ENCODE results near the gene NUFIP2.
A peak's percentile ranks its signal among the peaks of the same experiment; 100 is the strongest.
"Not testable (repeated sequence)": the region's sequence is repeated elsewhere in the genome, so short reads cannot be mapped to it uniquely, and the experiment has no call there.

Gene NUFIP2, protein sequence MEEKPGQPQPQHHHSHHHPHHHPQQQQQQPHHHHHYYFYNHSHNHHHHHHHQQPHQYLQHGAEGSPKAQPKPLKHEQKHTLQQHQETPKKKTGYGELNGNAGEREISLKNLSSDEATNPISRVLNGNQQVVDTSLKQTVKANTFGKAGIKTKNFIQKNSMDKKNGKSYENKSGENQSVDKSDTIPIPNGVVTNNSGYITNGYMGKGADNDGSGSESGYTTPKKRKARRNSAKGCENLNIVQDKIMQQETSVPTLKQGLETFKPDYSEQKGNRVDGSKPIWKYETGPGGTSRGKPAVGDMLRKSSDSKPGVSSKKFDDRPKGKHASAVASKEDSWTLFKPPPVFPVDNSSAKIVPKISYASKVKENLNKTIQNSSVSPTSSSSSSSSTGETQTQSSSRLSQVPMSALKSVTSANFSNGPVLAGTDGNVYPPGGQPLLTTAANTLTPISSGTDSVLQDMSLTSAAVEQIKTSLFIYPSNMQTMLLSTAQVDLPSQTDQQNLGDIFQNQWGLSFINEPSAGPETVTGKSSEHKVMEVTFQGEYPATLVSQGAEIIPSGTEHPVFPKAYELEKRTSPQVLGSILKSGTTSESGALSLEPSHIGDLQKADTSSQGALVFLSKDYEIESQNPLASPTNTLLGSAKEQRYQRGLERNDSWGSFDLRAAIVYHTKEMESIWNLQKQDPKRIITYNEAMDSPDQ

DNA sequence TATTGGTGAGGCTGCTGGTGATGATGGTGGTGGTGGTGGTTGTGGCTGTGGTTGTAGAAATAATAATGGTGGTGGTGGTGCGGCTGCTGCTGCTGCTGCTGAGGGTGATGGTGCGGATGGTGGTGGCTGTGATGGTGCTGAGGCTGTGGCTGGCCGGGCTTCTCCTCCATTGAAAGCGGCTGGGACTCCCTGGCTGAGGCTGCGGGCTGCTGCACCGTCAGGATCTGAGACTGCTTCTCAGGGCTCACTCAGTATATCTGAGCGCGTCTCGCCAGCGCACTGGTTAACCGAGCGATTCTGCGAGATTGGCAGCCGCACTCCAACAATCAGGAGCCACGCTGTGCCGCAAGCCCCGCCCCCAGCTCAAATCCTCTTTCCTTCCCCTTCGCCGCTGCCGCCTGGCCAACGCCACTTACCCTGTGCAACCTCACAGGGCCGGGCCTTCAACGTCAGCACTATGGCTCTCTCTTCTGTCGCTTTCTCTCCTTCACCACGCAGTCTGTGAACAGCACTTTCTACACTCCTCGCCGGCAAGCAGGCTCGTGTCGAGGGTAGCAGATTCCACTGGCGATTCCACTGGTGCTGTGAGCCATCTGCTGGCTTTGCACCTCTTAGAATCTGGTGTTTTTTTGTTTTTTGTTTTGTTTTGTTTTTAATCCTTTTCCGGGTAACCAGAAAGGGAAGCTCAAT lies at the start of gene NUFIP2:
TSS of gene NUFIP2 (minus strand) at position 259 of the 690 bp plus-strand sequence. CDS start at position 170, 89 bp downstream.
- in situ Hi-C loops (cut with HindIII; ENCODE audit: low sequenced_read_pairs), result no loop called here
- DNase-seq (ENCODE audit: low read depth), result peak; percentile 96
- TF ChIP-seq, protein P1, sequence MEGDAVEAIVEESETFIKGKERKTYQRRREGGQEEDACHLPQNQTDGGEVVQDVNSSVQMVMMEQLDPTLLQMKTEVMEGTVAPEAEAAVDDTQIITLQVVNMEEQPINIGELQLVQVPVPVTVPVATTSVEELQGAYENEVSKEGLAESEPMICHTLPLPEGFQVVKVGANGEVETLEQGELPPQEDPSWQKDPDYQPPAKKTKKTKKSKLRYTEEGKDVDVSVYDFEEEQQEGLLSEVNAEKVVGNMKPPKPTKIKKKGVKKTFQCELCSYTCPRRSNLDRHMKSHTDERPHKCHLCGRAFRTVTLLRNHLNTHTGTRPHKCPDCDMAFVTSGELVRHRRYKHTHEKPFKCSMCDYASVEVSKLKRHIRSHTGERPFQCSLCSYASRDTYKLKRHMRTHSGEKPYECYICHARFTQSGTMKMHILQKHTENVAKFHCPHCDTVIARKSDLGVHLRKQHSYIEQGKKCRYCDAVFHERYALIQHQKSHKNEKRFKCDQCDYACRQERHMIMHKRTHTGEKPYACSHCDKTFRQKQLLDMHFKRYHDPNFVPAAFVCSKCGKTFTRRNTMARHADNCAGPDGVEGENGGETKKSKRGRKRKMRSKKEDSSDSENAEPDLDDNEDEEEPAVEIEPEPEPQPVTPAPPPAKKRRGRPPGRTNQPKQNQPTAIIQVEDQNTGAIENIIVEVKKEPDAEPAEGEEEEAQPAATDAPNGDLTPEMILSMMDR (IDR thresholded peaks at IDR 0.05; ENCODE audit: low read depth, low read length, missing control alignments), result no peak
- peak within 1 kb of the TSS; percentile 100 for H3K4me3 ChIP-seq (ENCODE audit: low read depth, low read length)

DNA sequence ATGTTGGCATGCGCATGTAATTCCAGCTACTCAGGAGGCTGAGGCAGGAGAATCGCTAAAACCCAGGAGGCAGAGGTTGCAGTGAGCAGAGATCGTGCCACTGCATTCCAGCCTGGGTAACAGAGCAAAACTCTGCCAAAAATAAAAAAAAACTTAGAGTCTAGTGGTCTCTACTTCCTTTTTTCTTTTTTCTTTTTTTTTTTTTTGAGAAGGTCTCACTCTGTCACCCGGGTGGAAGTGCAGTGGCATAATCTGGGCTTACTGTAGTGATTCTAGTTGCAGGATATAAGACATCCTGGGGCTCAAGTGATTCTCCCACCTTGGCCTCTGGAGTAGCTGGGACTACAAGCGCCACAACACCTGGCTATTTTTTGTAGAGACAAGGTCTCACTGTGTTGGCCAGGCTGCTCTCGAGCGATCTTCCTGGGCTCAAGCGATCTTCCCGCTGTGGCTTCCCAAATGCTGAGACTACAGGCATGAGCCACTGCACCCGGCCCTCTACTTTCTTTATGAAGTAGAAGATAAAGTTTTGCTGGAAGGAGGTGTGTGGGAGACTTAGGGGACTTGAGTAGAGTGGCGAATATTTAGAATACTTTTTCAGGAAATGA lies 48.3 kb upstream of the NUFIP2 start:
- in situ Hi-C loops (cut with HindIII; ENCODE audit: low sequenced_read_pairs), result no loop called here
- no peak for DNase-seq (ENCODE audit: low read depth)
- TF ChIP-seq, protein P1 (IDR thresholded peaks at IDR 0.05; ENCODE audit: low read depth, low read length, missing control alignments), result no peak
- H3K4me3 ChIP-seq (ENCODE audit: low read depth, low read length), result no peak overlapping the region

DNA sequence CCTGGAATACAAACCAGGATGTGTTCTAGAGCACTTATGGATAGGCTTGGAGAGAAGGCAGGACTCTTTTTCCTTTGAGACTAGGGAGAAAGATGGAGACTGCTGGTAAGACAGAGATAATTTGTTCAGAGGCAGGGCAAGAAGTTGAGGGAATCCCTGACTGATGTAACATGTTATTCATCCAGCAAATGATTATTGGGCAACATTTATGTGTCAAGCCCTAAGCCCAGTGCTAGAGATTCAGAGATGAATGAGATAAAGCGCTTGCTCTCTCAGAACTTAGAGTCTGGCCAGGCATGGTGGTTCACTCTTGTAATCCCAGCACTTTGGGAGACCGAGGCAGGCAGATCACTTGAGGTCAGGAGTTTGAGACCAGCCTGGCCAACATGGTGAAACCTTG lies 47.8 kb upstream of the NUFIP2 start:
- no peak overlapping the region for H3K4me3 ChIP-seq (ENCODE audit: low read depth, low read length)
- in situ Hi-C loops (cut with HindIII; ENCODE audit: low sequenced_read_pairs), result no loop called here
- TF ChIP-seq, protein P1 (IDR thresholded peaks at IDR 0.05; ENCODE audit: low read depth, low read length, missing control alignments), result no peak
- no peak for DNase-seq (ENCODE audit: low read depth)

DNA sequence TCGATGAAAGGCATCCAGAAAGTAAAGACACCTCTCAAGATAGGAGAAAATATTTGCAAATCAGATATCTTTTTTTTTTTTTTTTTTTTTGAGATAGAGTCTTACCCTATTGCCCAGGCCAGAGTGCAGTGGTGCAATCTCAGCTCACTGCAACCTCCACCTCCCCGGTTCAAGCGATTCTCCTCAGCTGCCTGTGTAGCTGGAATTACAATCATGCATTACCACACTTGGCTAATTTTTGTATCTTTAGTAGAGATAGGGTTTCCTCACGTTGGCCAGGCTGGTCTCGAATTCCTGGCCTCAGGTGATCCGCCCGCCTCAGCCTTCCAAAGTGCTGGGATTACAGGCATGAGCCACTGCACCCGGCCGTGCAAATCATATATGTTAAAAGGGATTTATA lies 45.1 kb upstream of the NUFIP2 start:
- in situ Hi-C loops (cut with HindIII; ENCODE audit: low sequenced_read_pairs); DNase-seq (ENCODE audit: low read depth); H3K4me3 ChIP-seq (ENCODE audit: low read depth, low read length): not testable (repeated sequence)

DNA sequence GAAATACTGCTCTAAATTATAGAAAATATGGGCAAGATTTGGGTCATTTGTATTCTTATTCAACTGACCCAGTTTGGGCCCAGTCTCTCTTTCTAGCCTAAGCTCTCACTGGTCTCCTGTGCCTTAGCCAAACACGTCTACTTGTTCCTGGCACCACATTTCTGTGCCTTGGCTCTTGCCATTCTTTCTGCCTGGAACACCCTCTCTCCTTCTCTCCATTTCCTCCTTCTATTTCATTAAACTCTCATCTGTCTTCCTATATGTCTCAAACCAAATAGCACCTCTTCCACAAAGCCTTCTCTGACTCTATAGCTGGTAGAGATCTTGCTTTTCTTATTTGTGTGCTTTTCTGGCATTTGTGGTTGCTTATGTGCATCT lies 37.7 kb upstream of the NUFIP2 start:
- TF ChIP-seq, protein P1 (IDR thresholded peaks at IDR 0.05; ENCODE audit: low read depth, low read length, missing control alignments), result no peak
- no peak overlapping the region for H3K4me3 ChIP-seq (ENCODE audit: low read depth, low read length)
- DNase-seq (ENCODE audit: low read depth), result no peak
- in situ Hi-C loops (cut with HindIII; ENCODE audit: low sequenced_read_pairs), result no loop called here

DNA sequence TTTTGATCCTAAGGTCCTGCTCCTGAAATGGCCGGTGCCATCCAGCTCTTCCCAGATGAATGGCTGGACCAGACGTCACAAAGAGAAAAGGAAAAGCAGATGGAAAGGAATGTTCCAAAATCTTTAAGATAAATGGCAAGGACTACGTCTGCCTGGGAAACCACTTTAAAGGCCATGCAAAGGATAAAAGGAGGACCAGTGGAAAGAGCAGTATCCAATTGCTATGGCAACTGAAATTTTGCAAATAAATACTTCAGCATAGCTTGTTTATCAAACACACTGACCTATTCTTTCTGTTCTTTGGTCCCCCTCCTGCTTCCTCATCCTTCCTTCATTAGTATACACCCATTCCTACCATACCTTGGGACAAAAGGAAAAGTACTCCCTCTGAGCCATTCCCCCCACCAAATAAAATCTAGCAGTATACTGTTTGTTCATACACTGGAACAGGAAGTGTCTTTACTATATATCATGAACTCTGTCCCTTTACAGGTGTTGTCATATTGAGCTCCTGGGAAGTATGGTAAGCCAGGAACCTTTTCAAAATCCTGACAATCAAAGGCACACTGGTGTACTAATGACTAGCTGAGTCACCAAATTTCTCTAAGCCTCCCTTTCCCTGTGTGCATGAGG lies 37.2 kb upstream of the NUFIP2 start:
- in situ Hi-C loops (cut with HindIII; ENCODE audit: low sequenced_read_pairs), result no loop called here
- no peak for DNase-seq (ENCODE audit: low read depth)
- no peak overlapping the region for H3K4me3 ChIP-seq (ENCODE audit: low read depth, low read length)
- TF ChIP-seq, protein P1 (IDR thresholded peaks at IDR 0.05; ENCODE audit: low read depth, low read length, missing control alignments), result no peak
